HepG2 (cell line): ENCODE results near the gene C12orf56. TPM values are rescaled to one million over a fixed set of nuclear protein-coding genes. Genes with fewer than 3 reads are reported as not detected.
A peak's percentile ranks its signal among the peaks of the same experiment; 100 is the strongest.

Experiments
- ATAC-seq: fragments of 200-7000 bp; cut with Tn5 transposase; 3 replicates; pipeline ENCODE4 v1.9.1; 2020; ENCODE audit warnings: mild to moderate bottlenecking, moderate library complexity
- BruUV-seq: library from RNA; stranded (reverse); fragments of 400-500 nt; replicated peaks from 2 replicates; lab custom pipeline; 2021; lab: Mats Ljungman, UMichigan
- CTCF ChIA-PET: fragments of 300-600 bp; formaldehyde crosslinking; extraction: SDS; loops from one replicate; lab custom pipeline; 2021; ENCODE audit warnings: low total read pairs, inconsistent platforms, low intra/inter-chr PET ratio; lab: Yijun Ruan, JAX
- POLR2A ChIA-PET: fragments of 350-600 bp; sonication (Branson Sonifier 250); formaldehyde crosslinking; loops from one replicate; lab custom pipeline; 2020; ENCODE audit warnings: antibody characterized with exemption, inconsistent platforms; lab: Yijun Ruan, JAX
- DNase-seq: peaks from one replicate; pipeline ENCODE4 v3.0.0-alpha.2; 2015; ENCODE audit warnings: low spot score
- FAIRE-seq: peaks from 3 replicates; lab custom pipeline; 2011; peaks lifted over from hg19 to GRCh38; lab: Jason Lieb, UNC
- H2AFZ ChIP-seq: one replicate; pipeline ENCODE4 v1.6.1; 2011; ENCODE audit warnings: low read length, inconsistent platforms
- H3K27ac ChIP-seq: fragments of 300-600 bp; 3 replicates; pipeline ENCODE4 v1.8.0; 2011; ENCODE audit warnings: mixed run types, mild to moderate bottlenecking, mixed read lengths, low read length, inconsistent platforms; ENCODE audit not compliant: insufficient read depth; ENCODE audit errors: extremely low read length
- H3K27me3 ChIP-seq, 2 experiments: fragments of 200-600 bp in 1 of 2; 2 replicates in 1 of 2; 3 replicates in 1 of 2; pipeline versions ENCODE4 v1.6.0 to v1.8.0; 2011; ENCODE audit warnings: low read length in 2 of 2, mild to moderate bottlenecking in 2 of 2, moderate library complexity in 2 of 2, inconsistent platforms in 1 of 2; ENCODE audit not compliant: insufficient read depth in 2 of 2, control insufficient read depth in 1 of 2
- H3K36me3 ChIP-seq, 2 experiments: fragments of 200-600 bp in 1 of 2; replicated peaks in 1 of 2; 2 replicates in 1 of 2; 3 replicates in 1 of 2; pipeline versions ENCODE4 v1.5.1 to v1.8.0; 2011; ENCODE audit warnings: low read length in 2 of 2, inconsistent platforms in 1 of 2; ENCODE audit not compliant: insufficient read depth in 2 of 2, control insufficient read depth in 1 of 2
- H3K4me1 ChIP-seq: 2 replicates; pipeline ENCODE4 v1.5.1; 2012; ENCODE audit warnings: low read length, inconsistent platforms; ENCODE audit not compliant: insufficient read depth
- H3K4me2 ChIP-seq: 2 replicates; pipeline ENCODE4 v1.6.0; 2011; ENCODE audit warnings: low read depth, low read length, inconsistent platforms
- H3K4me3 ChIP-seq, 3 experiments: fragments of 200-600 bp in 1 of 3; sonication (generic), shearing (Covaris generic) in 1 of 3; replicated peaks in 1 of 3; 2 replicates each; pipeline ENCODE4 v1.5.1; 2011 to 2016; ENCODE audit warnings: low read length in 3 of 3, inconsistent platforms in 2 of 3, low read depth in 2 of 3, mild to moderate bottlenecking in 2 of 3, control low read depth in 1 of 3, mixed read lengths in 1 of 3; ENCODE audit not compliant: insufficient read depth in 1 of 3
- H3K79me2 ChIP-seq: one replicate; pipeline ENCODE4 v1.6.1; 2011; ENCODE audit warnings: low read length, inconsistent platforms; ENCODE audit not compliant: insufficient read depth
- H3K9ac ChIP-seq: 2 replicates; pipeline ENCODE4 v1.6.0; 2011; ENCODE audit warnings: mild to moderate bottlenecking, low read depth, low read length, inconsistent platforms; ENCODE audit not compliant: insufficient read depth
- H3K9me3 ChIP-seq: 2 replicates; pipeline ENCODE4 v1.5.1; 2012; ENCODE audit warnings: mild to moderate bottlenecking, low read length
- H4K20me1 ChIP-seq: 2 replicates; pipeline ENCODE4 v1.6.0; 2011; ENCODE audit warnings: inconsistent platforms, mild to moderate bottlenecking, low read length, moderate library complexity; ENCODE audit not compliant: insufficient read depth
- ARNT2 ChIP-seq: sonication (generic); formaldehyde crosslinking; IDR thresholded peaks from 2 replicates; pipeline ENCODE4 v1.8.0; 2022; ENCODE audit warnings: mild to moderate bottlenecking, low read depth, missing genetic modification reagents, moderate library complexity
- ATF2 ChIP-seq: sonication (generic); formaldehyde crosslinking; IDR thresholded peaks from 2 replicates; pipeline ENCODE4 v1.4.0; 2020; ENCODE audit warnings: missing genetic modification reagents
- GLI4 ChIP-seq: sonication (generic); formaldehyde crosslinking; IDR thresholded peaks from 2 replicates; pipeline ENCODE4 v1.5.1; 2020; ENCODE audit warnings: missing genetic modification reagents, mild to moderate bottlenecking, moderate library complexity, borderline replicate concordance
- NCOA5 ChIP-seq: sonication (generic); formaldehyde crosslinking; IDR thresholded peaks from 2 replicates; pipeline ENCODE4 v1.4.0; 2020; ENCODE audit warnings: missing genetic modification reagents
- NFIB ChIP-seq: sonication (generic); formaldehyde crosslinking; IDR thresholded peaks from 2 replicates; pipeline ENCODE4 v1.9.0; 2021; ENCODE audit warnings: missing genetic modification reagents, mild to moderate bottlenecking, borderline replicate concordance
- POLR2A ChIP-seq, 2 experiments: IDR thresholded peaks; 2 replicates each; pipeline ENCODE4 v1.6.1; 2011; ENCODE audit warnings: low read depth in 2 of 2, low read length in 2 of 2, mild to moderate bottlenecking in 1 of 2, moderate library complexity in 1 of 2; ENCODE audit not compliant: insufficient read depth in 1 of 2
- ZBTB38 ChIP-seq: sonication (generic); formaldehyde crosslinking; IDR thresholded peaks from 2 replicates; pipeline ENCODE4 v1.5.1; 2020; ENCODE audit warnings: mild to moderate bottlenecking, missing genetic modification reagents
- WGBS: methylation state at CpG from one replicate; pipeline ENCODE4 v1.1.6; 2017; ENCODE audit warnings: low lambda C conversion rate; 5-methylcytosine and 5-hydroxymethylcytosine counted together
- in situ Hi-C: cut with HindIII; loops from 2 replicates; pipeline ENCODE4 v1.10.0; 2017; ENCODE audit warnings: low pct_unique_long_range_greater_than_20kb; ENCODE audit not compliant: extremely low pct_ligation_motif_present
- intact Hi-C: fragments of 100-400 bp; cut with micrococcal nuclease; formaldehyde crosslinking; loops from one replicate; pipeline ENCODE4 v1.10.0; 2022; ENCODE audit not compliant: unreplicated experiment
- polyA plus RNA-seq, 8 experiments: library from polyadenylated mRNA; depleted of rRNA in 3 of 8; stranded (reverse) in 7 of 8; unstranded in 1 of 8; fragments of >200 nt; fragmentation: Illumina TruSeq in 4 of 8; extraction: Trizol in 4 of 8; gene quantifications; 2 replicates each; pipeline versions ENCODE4 v1.2.1 to v1.2.3, GENCODE V29; 2011 to 2016; ENCODE audit warnings: low read depth in 4 of 8, missing spikeins in 1 of 8, mixed read lengths in 1 of 8; ENCODE audit not compliant: insufficient read depth in 1 of 8
- total RNA-seq, 5 experiments: library from RNA; depleted of rRNA; stranded (reverse); fragments of >200 nt; fragmentation: Illumina TruSeq; extraction: Trizol; gene quantifications; 2 replicates each; pipeline ENCODE4 v1.2.3, GENCODE V29; 2016; ENCODE audit warnings: low read depth in 1 of 5
- TF ChIP-seq, protein P1 (sequence below): sonication (generic); formaldehyde crosslinking; IDR thresholded peaks from 2 replicates; pipeline ENCODE4 v1.4.0; 2020; ENCODE audit warnings: missing genetic modification reagents, borderline replicate concordance

Gene C12orf56
- total and polyA plus RNA-seq, 2 of the 13 experiments (the other 11 are each of a cell fraction or from before 2014, with no cell fraction given) = 0.07 TPM; not detected in 1

DNA sequence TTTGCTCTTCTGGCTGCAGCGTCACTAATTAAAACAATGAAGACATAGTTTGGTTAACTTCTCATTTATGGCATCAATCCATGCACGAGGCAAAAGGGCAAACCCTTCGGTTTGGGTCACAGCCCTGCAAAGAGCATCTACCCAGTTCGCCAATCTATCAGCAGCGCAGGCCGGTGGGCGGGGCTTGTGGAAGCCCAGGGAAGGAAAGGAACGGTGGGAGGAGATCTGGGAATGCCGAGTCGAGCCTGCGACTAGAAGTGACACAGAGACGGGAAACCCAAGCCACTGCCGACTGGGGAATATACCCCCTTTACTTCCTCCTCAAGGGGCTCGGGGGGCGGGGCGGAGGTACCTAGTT is 168.9 kb downstream of the C12orf56 start:
- FAIRE-seq = peak; percentile 77
- 0% methylated on average over 13 of the region's 16 CpGs for WGBS

More for the DNA sequence above, 168.9 kb downstream of the C12orf56 start:
- ATAC-seq = peak; percentile 94
- Histone ChIP-seq H3K27me3 (no peaks in the 10 kb centered on the region), H2AFZ (no peak overlapping the region), H3K36me3 (no peaks in the 10 kb centered on the region), H3K9me3 (no peaks in the 10 kb centered on the region), H3K9ac (peak overlapping the region; percentile 88), H3K4me2 (peak overlapping the region; percentile 83), H3K79me2 (peaks cover 6% of the 10 kb centered on the region), H4K20me1 (no peaks in the 10 kb centered on the region), H3K27ac (peak overlapping the region; percentile 78), H3K4me1 (peaks cover 20% of the 10 kb centered on the region), H3K4me3 (peak overlapping the region; percentile 62 to 92 (median 86))
- in situ Hi-C loops (no loop called here), intact Hi-C loops (loop anchor here (2.0 kb wide), 1 partner anchor 183 kb away; the partner anchor contains the start of gene XPOT)
- TSS peak; percentile 80 for BruUV-seq
- ChIA-PET CTCF (no interaction called here), POLR2A (interaction anchor here (1.0 to 1.5 kb wide), 3 partner anchors 16 to 377 kb away, joined by 6 to 12 read pairs (median 6); partner anchors contain the start of genes SRGAP1 and XPOT)
- DNase-seq = peak; percentile 82
- TF ChIP-seq ARNT2 (CRISPR knock-in tag) (0 out of 2 replicates have a peak, but pooled peaks have one; percentile 1), ZBTB38 (no peak), POLR2A (IDR thresholded peaks at IDR 0.05; ENCODE audit: insufficient read depth in 1 of 2, low read depth in 2 of 2, low read length in 2 of 2) (peak; percentile 2 to 84; a peak in 3 of 4 replicates), NFIB (no peak), GLI4 (CRISPR knock-in tag) (0 out of 2 replicates have a peak, but pooled peaks have one; percentile 81), ATF2 (CRISPR knock-in tag) (no peak), NCOA5 (CRISPR knock-in tag) (no peak)
- TF ChIP-seq, protein P1, sequence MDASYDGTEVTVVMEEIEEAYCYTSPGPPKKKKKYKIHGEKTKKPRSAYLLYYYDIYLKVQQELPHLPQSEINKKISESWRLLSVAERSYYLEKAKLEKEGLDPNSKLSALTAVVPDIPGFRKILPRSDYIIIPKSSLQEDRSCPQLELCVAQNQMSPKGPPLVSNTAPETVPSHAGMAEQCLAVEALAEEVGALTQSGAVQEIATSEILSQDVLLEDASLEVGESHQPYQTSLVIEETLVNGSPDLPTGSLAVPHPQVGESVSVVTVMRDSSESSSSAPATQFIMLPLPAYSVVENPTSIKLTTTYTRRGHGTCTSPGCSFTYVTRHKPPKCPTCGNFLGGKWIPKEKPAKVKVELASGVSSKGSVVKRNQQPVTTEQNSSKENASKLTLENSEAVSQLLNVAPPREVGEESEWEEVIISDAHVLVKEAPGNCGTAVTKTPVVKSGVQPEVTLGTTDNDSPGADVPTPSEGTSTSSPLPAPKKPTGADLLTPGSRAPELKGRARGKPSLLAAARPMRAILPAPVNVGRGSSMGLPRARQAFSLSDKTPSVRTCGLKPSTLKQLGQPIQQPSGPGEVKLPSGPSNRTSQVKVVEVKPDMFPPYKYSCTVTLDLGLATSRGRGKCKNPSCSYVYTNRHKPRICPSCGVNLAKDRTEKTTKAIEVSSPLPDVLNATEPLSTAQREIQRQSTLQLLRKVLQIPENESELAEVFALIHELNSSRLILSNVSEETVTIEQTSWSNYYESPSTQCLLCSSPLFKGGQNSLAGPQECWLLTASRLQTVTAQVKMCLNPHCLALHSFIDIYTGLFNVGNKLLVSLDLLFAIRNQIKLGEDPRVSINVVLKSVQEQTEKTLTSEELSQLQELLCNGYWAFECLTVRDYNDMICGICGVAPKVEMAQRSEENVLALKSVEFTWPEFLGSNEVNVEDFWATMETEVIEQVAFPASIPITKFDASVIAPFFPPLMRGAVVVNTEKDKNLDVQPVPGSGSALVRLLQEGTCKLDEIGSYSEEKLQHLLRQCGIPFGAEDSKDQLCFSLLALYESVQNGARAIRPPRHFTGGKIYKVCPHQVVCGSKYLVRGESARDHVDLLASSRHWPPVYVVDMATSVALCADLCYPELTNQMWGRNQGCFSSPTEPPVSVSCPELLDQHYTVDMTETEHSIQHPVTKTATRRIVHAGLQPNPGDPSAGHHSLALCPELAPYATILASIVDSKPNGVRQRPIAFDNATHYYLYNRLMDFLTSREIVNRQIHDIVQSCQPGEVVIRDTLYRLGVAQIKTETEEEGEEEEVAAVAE (CRISPR knock-in tag) = peak; percentile 26
